HK-2 (cell line): Measurements from ENCODE around the gene LUZP2.

Source experiments
- DNase-seq: peaks from one replicate; pipeline ENCODE4 v3.0.0-alpha.2; 2018; ENCODE audit not compliant: unreplicated experiment

Gene LUZP2

DNA sequence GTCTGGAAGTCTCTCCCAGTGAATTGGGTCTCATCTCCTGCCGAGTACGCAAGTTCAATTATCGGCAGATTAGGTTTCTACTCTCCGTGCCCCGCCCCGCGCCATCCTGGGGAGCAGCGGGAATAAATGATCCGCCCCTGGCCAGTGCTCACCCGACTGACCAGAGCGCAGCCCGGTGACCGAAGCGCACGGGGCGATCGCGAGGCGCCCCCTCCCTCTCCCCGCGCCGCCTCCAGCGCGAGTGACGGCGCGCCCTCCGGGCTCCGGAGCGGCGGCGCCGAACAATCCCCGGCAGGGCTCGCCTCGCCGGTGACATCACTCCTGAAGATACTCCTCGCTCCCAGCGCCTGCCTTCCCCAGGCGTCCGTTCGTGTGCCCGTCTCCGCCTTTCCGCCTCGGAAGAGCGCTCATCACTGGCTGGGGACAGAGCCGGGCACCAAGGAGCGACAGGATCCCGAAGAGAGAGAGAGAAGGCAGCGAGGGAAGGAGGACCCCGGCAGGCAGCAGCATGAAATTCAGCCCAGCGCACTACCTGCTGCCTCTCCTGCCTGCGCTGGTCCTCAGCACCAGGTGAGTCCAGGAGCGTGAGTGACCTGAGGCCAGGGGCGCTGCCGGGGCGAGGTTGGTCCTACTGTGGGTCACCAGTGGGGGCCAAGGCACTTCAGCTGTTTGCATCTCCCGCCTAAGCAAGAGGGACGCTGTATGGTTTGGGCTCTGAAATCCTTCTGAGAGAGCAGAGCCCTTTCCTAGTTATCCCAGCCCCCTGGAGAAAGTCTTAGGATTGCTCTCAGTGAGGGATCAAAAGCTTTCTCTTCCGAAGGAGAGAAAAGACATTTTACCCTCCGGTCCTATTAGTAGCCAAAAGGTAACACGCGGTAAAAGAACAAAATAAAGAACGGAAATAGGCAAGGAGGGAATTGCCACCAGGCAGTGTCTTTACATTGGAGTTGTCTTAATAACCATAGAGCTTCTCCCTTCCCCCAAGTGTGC, at the start of gene LUZP2:
Gene LUZP2, plus strand, starts transcription at position 318 of the 990 bp plus-strand sequence.
- DNase-seq, result peak; percentile 34

DNA sequence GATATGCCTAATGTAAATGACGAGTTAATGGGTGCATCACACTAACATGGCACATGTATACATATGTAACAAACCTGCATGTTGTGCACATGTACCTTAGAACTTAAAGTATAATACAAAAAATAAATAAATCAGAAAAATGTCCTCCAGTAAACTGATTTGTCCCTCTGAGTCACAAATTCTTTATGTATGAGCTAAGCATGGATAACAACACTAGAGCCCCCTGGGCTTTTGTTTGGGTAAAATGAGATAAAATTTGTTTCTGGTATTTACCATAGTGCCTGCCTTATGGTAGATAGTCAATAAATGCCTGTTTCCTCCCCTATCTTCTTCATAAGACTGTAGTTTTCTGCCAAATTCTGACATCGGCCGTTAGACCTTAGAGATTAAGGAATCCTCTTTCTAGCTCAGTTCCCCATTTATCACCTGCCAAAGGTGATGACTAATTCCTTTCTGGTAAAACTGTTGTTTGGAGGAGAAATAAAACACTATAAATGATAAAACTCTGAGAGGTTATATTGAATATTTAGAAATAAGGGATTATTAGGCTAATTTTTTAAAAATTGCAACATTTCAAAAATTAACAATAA, 43.6 kb upstream of the LUZP2 start:
- no peak for DNase-seq

DNA sequence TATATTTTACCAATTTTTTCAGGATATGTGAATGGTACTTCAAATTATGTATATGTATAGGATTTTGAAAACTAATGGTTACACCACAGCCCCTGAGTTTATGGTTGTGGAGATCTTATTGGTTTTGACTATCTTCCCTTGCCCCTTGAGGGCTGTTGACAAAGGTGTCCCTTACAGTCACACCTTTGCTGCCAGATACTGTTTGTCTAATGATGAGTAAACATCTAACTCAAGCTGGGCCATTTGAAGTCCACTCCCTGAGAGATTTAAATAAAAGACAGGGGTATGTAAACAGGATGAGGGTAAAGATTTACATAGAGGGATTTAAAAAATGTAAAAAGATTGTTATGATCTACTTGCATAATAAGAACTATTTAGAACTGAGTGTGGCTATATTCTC, 38.9 kb upstream of the LUZP2 start:
- DNase-seq, result no peak

DNA sequence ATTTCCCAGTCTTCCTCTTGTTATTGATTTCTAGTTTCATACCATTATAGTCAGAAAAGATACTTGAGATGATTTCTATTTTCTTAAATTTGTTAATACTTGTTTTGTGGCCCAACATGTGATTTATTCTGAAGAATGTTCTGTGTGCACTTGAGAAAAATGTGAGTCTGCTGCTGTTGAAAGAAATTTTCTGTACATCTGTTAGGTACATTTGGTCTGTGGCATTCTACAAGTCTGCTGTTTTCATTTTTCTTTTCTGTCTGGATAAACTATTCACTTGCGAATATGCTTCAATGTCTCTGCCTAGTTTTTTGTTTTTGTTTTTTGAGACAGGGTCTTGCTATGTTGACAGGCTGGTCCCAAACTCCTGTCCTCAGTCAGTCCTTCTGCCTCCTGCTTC, 26.4 kb upstream of the LUZP2 start:
- DNase-seq, result no peak

DNA sequence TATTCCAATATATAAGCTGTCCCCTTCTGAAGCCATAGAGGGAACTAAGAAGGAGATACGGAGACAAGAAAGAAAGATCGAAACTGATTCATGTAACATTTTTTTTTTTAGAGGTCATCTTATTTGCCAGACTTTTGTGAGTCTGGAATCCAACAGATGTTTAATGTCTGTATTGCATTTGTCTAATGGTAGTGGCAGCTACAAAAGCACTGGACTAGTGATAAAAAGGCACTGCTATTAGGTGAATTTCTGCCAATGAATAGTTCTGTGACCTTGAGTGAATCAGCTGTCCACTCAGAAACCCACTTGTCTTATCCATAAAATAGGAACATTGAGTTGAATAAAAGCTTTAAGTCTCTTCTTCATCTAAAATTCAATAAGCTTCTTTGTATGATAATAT, 25.8 kb upstream of the LUZP2 start:
- no peak for DNase-seq

DNA sequence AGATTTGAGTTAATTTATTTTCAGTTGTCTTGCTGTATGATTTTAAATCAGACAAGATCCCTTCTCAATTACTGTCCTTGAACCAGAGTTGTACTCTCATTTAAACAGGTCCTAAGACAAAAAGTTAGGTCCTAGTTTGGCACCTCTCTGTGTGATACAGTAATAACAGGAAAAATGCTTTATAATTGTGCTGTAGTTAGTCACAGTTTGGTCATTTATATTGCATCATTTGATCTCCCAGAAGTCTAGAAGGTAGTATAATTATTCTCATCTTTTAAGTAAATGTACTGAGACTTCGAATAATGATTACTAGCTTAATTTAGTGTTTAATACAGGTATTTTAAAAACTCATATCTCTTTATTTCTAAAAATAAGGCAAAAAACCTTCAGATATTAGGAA, 18.1 kb upstream of the LUZP2 start:
- no peak for DNase-seq

DNA sequence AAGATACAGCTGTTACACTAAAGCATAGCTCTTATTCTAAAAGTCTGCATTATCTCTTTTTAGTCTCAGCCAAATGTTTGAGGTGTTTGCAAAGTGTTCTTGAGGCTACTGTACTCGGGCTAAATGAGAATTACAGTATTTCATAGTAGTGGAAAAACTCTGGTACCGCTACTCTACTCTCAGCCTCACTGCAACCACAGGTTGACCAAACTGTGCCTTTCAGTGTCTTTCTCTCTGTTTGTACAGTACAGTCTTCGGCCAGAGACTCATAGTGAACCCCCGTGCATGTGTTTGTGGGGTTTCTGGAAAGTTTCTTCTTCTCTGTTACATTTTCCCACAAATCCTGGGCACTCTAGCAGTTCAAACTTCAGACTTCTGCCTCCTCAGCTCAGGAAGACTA, 7.4 kb upstream of the LUZP2 start:
- no peak for DNase-seq

- DNase-seq, result peak; percentile 0
These were observed 492 bp upstream of the LUZP2 start for GRCh38 chr11:24496386-24496735.

DNA sequence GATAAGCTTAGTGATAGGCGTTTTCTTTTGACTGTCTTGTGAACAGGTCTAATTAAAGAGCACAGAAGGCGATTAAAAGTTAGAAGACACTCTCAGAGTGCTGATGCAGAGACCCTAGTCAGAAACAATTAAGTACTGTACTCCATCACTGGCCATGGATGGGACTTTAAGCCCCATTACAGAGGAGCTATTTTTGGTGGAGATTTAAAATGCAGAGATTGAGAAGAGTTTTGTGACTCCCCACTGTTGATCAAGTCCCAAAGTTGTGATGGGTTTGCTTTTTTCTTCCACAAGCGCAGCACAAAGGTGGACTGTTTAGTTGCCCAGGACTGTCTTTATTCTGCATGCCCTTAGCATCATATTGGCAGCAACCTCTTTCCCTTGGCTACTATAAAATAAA, 978 bp downstream of the LUZP2 start:
- no peak for DNase-seq

- DNase-seq, result no peak
These were observed 5.6 kb downstream of the LUZP2 start for GRCh38 chr11:24502425-24502824.

GRCh38 chr11:24509114-24509513, 12.3 kb downstream of the LUZP2 start:
- no peak for DNase-seq

DNA sequence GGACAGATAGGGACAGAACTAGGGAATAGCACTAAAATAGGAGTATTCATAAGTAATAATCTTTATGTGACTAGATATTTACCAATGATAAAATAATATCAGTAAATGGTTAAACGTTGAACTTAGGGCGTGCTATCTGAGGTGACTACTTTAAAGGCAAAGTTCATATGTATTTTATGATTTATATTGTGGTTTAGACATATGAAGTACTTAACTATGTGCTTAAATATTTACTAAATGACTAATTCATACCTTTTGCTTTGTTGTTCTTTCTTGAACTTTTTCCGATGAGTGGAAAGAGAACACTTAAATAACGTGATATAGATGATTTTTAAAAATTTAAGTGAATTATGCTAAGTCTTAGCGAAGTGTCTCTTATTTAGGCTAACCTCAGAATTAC, 14.7 kb downstream of the LUZP2 start:
- no peak for DNase-seq

DNA sequence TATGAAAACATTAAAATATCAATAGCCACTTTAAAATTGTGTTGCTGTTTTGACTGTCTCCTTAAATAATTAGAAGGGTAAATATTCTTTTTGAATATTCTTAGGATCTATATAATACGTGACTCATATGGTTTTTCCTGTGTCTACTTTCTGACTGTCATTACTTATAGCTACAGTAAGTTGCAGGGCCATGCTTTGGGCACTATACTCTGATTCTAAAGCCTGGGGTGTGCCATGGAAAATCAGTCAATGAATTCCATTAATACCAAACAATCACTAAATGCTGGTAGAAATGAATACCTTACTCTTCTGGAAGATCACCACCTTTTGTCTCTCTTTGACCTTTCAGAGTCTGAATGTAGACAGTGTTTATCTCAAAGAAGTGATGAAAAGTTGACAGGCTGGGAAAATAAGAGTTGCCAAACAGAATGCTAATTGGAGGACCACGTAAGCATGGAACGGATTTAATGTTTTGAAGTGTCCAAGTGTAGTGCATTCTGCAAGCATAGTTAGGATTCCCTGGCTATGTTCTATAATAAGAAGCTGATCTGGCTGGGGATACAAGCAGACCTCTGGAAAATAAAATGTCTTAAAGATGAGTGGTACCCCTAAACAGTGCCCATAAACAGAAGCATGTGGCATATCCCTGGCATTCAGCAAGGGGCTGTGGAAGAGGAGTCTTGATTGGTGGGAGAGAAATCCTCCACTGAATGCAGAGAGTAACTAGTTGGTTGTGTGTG, 16.8 kb downstream of the LUZP2 start:
- no peak for DNase-seq

DNA sequence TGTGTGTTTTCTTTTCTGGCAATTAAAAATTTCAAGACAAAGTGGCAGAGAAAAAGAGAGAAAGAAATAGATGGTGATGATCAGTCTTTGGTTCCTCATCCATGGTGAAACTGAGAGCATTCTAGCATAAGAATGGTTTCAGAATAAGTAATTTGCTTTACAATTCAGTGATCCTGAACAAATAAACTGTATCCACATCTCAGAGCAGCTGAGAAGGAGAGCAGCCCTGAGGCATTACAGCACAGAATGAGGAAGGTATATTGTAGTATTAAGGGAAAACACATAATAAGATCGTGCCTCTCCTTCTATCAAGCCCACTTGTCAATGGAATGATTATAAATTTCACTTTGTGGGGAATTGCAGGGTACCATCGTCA, 17.4 kb downstream of the LUZP2 start:
- no peak for DNase-seq

DNA sequence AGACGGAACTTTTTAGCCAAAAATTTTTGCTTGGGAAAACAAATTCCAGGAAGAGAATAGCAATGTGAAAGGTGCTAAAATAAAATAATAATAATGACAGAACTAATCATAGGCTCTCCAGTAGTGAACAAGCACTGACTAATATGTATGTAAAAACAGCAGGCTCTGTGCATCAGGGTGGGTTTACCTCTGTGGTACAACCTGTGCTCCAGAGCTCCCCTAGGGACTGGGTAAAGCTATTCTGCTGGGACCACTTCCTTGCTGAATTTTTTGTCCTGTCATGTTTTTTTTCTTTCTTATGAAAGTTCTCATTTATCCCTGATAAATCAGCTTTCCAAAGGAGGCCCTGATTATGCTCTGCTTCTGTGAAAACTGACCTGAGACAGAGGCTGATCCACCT, 18.8 kb downstream of the LUZP2 start:
- DNase-seq, result no peak

GRCh38 chr11:24516638-24517037, 19.8 kb downstream of the LUZP2 start:
- no peak for DNase-seq

- no peak for DNase-seq
These were observed 24.7 kb downstream of the LUZP2 start for GRCh38 chr11:24521601-24522000.

DNA sequence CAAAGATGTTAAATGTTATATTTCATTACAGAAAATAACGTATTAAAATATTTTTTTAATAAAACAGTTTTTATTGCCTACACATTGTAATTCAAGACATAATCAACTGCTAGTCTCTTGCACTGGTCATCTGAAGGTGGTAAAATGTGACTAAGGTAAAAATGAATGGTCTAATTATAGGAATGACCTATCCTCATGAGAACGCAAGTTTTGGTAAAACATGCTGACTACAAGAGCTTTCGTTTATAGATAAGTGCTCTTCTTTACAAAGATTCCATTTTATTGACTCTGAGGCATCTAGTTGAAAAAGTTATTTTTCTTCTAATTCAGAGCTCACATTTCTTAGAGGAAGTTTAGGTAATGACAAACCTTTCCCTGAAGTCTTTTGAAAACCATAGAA, 27.3 kb downstream of the LUZP2 start:
- DNase-seq, result no peak

GRCh38 chr11:24531528-24531927, 34.7 kb downstream of the LUZP2 start:
- no peak for DNase-seq

- DNase-seq, result no peak
These were observed 46.9 kb downstream of the LUZP2 start for GRCh38 chr11:24543771-24544170.

GRCh38 chr11:24556693-24557092, 59.8 kb downstream of the LUZP2 start:
- no peak for DNase-seq

DNA sequence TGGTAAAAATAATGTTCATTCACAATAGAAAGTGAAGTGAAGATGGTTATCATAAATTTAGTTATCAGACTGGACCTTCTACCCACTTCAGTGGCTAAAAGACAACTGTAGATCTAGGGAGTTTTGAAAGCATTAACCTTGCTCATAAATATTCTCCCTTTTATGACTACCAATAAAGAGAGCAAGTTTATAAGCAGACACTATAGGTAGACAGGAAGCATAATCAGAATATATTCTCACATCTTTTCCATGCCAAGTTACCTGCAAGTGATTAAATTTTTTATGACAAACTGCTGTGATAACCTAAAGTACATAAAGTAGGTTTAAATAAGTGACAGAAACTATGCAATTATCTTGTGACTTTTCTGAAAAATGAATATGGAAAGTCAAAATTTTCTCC, 62.5 kb downstream of the LUZP2 start:
- DNase-seq, result no peak

- no peak for DNase-seq
These were observed 63.5 kb downstream of the LUZP2 start for GRCh38 chr11:24560324-24560723.
